Neural crest cell (in vitro differentiated cells): Measurements from ENCODE around the gene RABL2A. TPM values are rescaled to one million over a fixed set of nuclear protein-coding genes. Genes with fewer than 3 reads are reported as not detected.
"Not testable (repeated sequence)": the region's sequence is repeated elsewhere in the genome, so short reads cannot be mapped to it uniquely, and the experiment has no call there.

Source experiments
- DNase-seq: peaks from one replicate; pipeline ENCODE4 v3.0.0; 2021; ENCODE audit warnings: low read depth, mixed read lengths, low spot score
- H3K27ac Mint-ChIP-seq: one replicate; pipeline ENCODE4 v1.8.0; 2021; ENCODE audit warnings: mild to moderate bottlenecking, mixed read lengths; ENCODE audit not compliant: unreplicated experiment
- H3K27me3 Mint-ChIP-seq: 2 replicates; pipeline ENCODE4 v1.8.0; 2021; ENCODE audit warnings: low read depth, mild to moderate bottlenecking, mixed read lengths
- H3K36me3 Mint-ChIP-seq: 2 replicates; pipeline ENCODE4 v1.8.0; 2021; ENCODE audit warnings: low read depth, mild to moderate bottlenecking, mixed read lengths
- H3K4me1 Mint-ChIP-seq: 2 replicates; pipeline ENCODE4 v1.8.0; 2021; ENCODE audit warnings: mixed read lengths
- H3K4me3 Mint-ChIP-seq: one replicate; pipeline ENCODE4 v1.8.0; 2021; ENCODE audit warnings: mild to moderate bottlenecking, mixed read lengths
- H3K9me3 Mint-ChIP-seq: 2 replicates; pipeline ENCODE4 v1.8.0; 2021; ENCODE audit warnings: mixed read lengths
- long read RNA-seq: library from polyadenylated mRNA; unstranded; transcript quantifications from one replicate; pipeline ENCODE4 v2.0.0, GENCODE V29; 2020
- total RNA-seq: library from RNA; stranded (reverse); gene quantifications from 2 replicates; pipeline ENCODE4 v1.2.1, GENCODE V29; 2021
- TF ChIP-seq, protein P1 (sequence below): fragments of 200-600 bp; sonication (generic); conservative IDR thresholded peaks from 2 replicates; pipeline ENCODE4 v1.5.0; 2021; ENCODE audit warnings: antibody characterized with exemption, mild to moderate bottlenecking

The RABL2A gene
- 34.7 and 35.4 TPM in 2 replicates for total RNA-seq
- long read RNA-seq, partial matches to known transcripts = 0 of 3 reads
- long read RNA-seq, other reads (novel, unspliced or antisense) = 3 of 3 reads

DNA sequence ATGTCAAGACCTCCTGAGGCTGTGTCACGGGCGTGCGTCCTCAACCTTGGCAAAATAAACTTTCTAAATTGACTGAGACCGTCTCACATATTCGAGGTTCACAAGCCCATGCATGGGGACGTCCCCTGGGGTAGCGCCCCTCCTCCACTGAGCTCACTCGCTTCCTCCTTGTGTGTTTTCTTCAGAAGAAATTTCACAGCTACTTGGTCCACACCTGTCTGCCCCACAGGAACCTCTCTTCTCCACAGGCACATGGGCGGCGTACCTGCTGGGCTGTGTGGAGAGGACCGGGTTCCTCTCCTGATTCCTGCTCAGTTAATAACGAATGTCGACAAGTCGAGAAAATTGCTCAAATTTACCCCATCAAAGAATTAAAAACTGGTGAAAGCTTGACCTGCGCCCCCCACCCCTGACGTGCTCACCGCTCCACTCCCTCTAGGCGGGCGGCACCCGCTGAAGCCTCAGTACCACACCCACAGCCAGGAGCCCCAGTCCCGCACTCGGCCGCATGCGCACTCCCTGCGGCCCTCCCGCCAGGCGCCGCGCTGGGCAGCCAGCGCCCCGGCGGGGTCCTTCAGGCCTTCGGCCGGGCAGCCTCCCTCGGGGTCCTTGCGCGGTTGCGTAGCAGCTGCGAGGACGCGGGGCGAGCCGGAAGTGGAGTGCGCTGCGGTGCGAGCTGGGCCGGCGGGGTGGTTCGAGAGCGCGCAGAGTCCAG, at the start of gene RABL2A:
Gene RABL2A, plus strand, starts transcription at position 651 of the 715 bp plus-strand sequence. CDS start 1,341 bp downstream, outside the sequence.
- not testable (repeated sequence) for H3K27ac Mint-ChIP-seq, H3K27me3 Mint-ChIP-seq, H3K9me3 Mint-ChIP-seq, H3K36me3 Mint-ChIP-seq, H3K4me1 Mint-ChIP-seq
- peak within 1 kb of the TSS; percentile 90 for H3K4me3 Mint-ChIP-seq
- peak; percentile 78 for DNase-seq

DNA sequence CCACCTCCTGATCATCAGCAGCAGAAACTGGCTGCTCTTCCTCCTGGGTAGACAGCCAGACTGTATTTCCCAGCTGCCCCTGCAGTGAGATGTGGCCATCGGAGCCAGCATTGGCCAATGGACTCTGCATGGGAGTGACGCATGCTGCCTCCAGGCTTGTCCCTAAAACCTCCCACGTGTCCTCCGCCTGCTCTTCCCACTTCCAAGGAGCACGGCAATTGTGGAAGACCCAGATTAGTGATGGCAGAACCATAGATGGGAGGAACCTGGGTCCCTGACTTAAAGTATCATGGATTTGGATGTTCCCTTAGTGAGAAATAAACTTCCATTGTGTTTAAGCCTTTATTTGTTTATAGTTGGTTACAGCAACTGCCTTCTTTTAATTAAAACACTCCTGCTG, 48.6 kb upstream of the RABL2A start:
- H3K27me3 Mint-ChIP-seq = peaks cover 10% of the 10 kb centered on the region
- not testable (repeated sequence) for DNase-seq, H3K36me3 Mint-ChIP-seq, H3K4me3 Mint-ChIP-seq, H3K27ac Mint-ChIP-seq, H3K9me3 Mint-ChIP-seq
- H3K4me1 Mint-ChIP-seq = peaks cover 12% of the 10 kb centered on the region

DNA sequence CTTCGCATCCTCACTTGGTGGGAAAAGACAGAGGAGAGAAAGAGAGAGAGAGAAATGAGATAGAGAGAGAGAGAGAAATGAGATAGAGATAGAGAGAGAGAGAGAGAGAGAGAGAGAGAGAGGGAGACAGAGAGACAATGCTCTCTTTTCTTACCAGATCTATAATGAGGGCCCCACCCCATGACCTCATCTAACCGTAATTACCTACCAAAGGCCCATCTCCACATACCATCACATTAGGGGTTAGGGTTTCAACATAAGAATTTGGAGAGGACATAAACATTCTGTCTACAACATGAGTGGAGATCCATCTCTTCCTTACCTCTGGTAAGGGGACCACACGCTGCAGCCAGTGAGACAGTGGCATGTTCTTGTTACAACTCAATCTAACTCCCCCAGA, 44.6 kb upstream of the RABL2A start:
- H3K36me3 Mint-ChIP-seq, H3K9me3 Mint-ChIP-seq, H3K27me3 Mint-ChIP-seq, H3K27ac Mint-ChIP-seq, DNase-seq: not testable (repeated sequence)
- Mint-ChIP-seq H3K4me3 (peak overlapping the region; percentile 84), H3K4me1 (peaks cover 26% of the 10 kb centered on the region)

DNA sequence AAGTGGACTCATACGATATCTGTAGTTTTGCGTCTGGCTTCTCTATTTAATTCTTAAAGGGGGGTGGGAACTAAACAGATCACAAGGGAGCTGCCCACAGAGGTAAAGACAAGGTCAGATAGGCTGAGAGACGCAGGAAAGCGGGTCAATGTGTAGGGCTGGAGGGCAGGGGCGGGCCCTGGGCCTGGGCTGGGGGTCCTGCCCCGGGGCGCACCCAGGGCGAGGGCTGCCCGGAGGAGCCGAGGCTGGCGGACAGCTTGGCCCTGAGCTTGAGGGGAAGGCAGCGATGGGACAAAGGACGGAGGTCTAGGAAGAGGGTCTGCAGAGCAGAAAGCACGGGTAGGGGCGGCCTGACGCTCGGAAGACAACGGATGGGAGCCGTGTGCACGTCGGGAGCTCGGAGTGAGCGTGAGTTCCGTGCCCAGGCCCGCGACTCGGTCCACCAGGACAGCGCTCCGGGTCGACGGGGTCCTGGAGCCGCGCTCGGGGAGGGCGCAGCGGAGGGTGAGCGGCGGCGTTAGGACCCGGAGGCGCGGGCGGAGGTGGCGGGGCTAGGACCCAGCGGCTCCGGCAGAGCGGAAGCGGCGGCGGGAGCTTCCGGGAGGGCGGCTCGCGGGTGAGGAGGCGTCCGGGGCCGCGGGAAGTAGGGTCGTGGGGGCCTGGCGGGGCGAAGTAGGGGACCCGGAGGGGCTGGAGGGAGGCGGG, 43.4 kb upstream of the RABL2A start:
- not testable (repeated sequence) for H3K9me3 Mint-ChIP-seq, H3K27me3 Mint-ChIP-seq, H3K36me3 Mint-ChIP-seq
- Mint-ChIP-seq H3K27ac (peak overlapping the region; percentile 100), H3K4me3 (peak overlapping the region; percentile 93), H3K4me1 (peaks cover 26% of the 10 kb centered on the region)
- peak; percentile 81 for DNase-seq

DNA sequence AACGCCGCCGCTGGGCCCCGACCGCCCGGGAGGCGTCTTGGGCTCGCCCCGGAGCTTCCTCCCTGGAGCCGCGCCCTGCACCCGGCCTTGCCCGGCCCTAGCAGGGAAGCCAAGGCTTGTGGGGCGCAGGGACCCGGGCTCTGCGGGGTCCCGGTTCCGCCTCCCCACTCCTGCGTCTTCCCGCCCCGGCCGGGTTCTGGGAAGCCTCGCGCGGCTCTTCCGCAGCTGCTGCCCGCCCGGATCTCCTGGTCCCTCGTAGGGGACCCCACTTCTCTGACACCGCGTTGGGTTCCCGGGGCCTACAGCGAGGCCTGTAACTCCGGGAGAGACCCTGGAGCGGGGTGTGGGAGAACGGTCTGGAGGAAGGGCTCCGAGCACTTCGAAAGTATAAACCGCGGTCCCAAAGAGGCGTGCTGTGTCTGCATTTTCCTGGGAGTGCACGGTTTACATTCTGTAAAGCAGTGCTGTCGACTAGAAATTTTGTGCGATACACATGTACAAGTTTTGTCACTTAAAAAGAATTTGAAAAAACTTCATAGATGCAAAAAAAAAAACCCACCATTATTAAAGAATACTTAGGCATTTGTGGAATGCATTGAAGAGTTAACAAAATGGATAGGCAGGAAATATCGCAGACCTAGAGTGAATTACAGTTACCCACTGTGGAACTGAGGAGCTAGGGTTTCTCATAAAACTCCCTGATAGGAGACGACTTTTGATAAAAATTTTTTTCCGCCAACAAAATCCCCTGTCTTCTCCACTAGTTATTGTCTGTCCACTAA, 42.6 kb upstream of the RABL2A start:
- not testable (repeated sequence) for H3K27ac Mint-ChIP-seq, H3K9me3 Mint-ChIP-seq, DNase-seq, H3K27me3 Mint-ChIP-seq, H3K36me3 Mint-ChIP-seq
- Mint-ChIP-seq H3K4me1 (peaks cover 26% of the 10 kb centered on the region), H3K4me3 (peak overlapping the region; percentile 85)

DNA sequence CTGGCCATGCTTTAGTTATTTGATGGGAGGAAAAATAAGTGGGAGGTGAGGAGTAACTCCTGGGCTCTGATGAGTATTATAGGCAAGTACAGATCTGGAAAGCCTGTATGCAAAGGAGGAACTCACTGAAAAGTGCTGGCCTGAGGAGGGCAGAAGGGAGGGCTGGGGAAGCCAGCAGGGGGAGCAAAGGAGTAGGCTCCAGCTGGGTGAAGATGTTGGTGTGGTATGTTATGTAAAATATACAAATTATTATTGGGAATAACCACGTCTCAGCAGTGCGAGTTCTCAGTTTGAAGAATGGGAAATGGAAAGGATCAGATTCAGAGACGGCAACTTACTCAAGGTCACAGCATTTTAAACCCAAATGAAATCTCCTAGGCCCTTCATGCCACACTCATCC, 39.9 kb upstream of the RABL2A start:
- H3K36me3 Mint-ChIP-seq, H3K9me3 Mint-ChIP-seq, H3K27ac Mint-ChIP-seq, H3K27me3 Mint-ChIP-seq: not testable (repeated sequence)
- DNase-seq = peak; percentile 64
- Mint-ChIP-seq H3K4me1 (peaks cover 25% of the 10 kb centered on the region), H3K4me3 (peak overlapping the region; percentile 74)
- TF ChIP-seq, protein P1, sequence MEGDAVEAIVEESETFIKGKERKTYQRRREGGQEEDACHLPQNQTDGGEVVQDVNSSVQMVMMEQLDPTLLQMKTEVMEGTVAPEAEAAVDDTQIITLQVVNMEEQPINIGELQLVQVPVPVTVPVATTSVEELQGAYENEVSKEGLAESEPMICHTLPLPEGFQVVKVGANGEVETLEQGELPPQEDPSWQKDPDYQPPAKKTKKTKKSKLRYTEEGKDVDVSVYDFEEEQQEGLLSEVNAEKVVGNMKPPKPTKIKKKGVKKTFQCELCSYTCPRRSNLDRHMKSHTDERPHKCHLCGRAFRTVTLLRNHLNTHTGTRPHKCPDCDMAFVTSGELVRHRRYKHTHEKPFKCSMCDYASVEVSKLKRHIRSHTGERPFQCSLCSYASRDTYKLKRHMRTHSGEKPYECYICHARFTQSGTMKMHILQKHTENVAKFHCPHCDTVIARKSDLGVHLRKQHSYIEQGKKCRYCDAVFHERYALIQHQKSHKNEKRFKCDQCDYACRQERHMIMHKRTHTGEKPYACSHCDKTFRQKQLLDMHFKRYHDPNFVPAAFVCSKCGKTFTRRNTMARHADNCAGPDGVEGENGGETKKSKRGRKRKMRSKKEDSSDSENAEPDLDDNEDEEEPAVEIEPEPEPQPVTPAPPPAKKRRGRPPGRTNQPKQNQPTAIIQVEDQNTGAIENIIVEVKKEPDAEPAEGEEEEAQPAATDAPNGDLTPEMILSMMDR = peak; percentile 54

DNA sequence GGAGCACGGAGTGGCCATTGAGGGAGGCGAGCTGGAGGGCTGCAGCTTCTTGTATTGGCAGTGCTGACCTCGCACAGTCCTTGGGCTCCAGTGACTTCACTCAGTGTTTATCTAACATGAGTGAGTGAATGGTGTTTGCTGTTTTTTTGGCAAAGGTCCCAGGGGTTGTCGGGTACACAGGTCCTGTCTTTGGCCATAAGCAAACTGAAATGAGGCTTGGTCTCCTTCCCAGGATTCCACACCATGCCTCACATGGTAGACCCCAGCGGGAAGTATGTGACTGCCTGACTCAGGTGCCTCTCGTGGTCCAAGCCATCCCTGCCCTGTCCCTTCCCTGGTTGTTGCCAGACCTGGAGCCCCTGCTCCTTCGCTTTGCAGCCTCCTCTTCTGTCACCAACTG, 37.5 kb upstream of the RABL2A start:
- H3K4me1 Mint-ChIP-seq = peaks cover 22% of the 10 kb centered on the region
- not testable (repeated sequence) for DNase-seq, H3K4me3 Mint-ChIP-seq, H3K36me3 Mint-ChIP-seq, H3K27ac Mint-ChIP-seq, H3K9me3 Mint-ChIP-seq, H3K27me3 Mint-ChIP-seq

DNA sequence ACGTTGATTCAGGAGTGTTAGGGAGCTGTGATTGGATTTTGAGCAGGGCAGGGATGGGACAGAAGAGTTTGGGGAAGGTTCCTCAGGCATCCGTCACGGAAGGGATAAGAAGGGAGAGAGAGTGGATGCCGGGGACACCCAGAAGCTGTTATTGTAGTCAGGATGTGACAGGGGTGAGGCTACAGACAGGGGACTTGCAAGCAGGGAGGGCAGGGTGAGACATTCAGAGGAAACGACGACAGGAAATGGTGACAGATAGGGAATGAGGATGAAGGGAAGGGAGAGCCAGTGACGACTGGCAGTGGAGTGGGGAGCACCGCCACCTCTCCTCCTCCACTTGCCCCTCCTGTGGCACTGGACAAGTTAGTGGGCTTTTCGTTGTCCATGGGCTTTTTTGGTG, 35.1 kb upstream of the RABL2A start:
- not testable (repeated sequence) for H3K4me3 Mint-ChIP-seq, H3K27me3 Mint-ChIP-seq, H3K9me3 Mint-ChIP-seq, H3K36me3 Mint-ChIP-seq, DNase-seq, H3K27ac Mint-ChIP-seq
- peaks cover 12% of the 10 kb centered on the region for H3K4me1 Mint-ChIP-seq

DNA sequence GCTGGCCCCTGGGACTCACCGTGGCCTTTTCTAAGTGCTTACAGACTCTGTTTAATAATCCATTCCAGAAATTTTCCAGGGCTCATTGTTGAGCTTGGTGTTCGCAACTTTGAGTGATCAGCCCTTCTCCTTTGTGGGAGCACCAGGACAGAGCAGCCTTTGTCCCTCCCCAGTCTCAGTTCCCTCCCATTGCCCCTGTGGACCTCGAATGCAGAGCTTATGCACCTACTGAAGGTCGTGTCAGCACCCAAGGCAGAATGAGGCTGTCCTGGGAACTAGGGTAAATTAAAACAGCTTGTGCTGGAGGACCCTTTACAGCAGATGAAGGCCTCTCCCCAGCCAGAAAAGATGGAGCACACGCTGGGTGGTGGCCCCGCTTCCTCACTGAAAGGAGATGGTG, 33.8 kb upstream of the RABL2A start:
- H3K36me3 Mint-ChIP-seq, H3K9me3 Mint-ChIP-seq, H3K27me3 Mint-ChIP-seq, DNase-seq, H3K4me3 Mint-ChIP-seq, H3K4me1 Mint-ChIP-seq, H3K27ac Mint-ChIP-seq: not testable (repeated sequence)

DNA sequence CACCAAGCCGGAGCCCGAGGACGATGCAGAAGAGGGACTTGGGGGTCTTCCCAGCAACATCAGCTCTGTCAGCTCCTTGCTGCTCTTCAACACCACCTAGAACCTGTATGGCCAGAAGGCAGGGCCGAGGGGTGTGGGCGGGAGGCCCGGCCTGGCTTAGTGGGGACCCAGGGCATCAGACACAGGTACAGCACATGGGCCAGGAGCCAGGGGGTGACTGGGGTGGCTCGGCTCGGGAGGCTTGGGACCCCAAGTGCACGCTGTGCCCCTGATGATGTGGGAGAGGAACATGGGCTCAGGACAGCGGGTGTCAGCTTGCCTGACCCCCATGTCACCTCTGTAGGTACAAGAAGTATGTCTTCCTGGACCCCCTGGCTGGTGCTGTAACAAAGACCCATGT, 31.3 kb upstream of the RABL2A start:
- H3K27ac Mint-ChIP-seq, H3K4me1 Mint-ChIP-seq, H3K36me3 Mint-ChIP-seq: not testable (repeated sequence)

DNA sequence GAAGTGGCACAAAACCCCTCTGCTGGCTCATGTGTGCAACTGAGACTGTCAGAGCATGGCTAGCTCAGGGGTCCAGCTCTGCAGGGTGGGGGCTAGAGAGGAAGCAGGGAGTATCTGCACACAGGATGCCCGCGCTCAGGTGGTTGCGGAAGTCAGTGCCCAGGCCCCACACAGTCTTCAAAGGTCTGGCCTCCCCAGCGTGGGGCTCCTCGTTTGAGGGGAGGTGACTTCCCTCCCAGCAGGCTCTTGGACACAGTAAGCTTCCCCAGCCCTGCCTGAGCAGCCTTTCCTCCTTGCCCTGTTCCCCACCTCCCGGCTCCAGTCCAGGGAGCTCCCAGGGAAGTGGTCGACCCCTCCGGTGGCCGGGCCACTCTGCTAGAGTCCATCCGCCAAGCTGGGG, 29.9 kb upstream of the RABL2A start:
- not testable (repeated sequence) for H3K36me3 Mint-ChIP-seq, H3K4me1 Mint-ChIP-seq, DNase-seq, H3K27me3 Mint-ChIP-seq, H3K27ac Mint-ChIP-seq, H3K4me3 Mint-ChIP-seq, H3K9me3 Mint-ChIP-seq

More for the DNA sequence above, 31.3 kb upstream of the RABL2A start:
- not testable (repeated sequence) for H3K4me3 Mint-ChIP-seq, H3K27me3 Mint-ChIP-seq, H3K9me3 Mint-ChIP-seq, DNase-seq

DNA sequence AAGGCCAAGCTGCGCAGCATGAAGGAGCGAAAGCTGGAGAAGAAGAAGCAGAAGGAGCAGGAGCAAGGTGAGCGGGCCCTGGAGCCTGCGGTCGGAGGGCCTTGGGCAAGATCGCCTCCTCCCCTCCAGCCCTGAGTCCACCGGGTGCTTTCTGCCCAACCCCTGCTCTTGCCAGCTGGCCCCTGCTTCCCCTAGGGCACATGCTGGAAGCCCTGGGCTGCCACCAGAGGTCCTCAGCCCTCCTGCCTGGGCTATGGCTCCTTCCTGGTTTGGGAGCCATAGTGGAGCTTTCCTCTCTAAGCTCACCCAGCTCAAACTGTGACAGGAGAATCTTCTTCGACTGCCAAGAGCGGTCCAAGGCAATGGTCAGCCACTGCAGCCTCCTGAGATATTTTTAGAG, 29.5 kb upstream of the RABL2A start:
- DNase-seq, H3K27ac Mint-ChIP-seq, H3K4me3 Mint-ChIP-seq, H3K27me3 Mint-ChIP-seq, H3K36me3 Mint-ChIP-seq, H3K4me1 Mint-ChIP-seq, H3K9me3 Mint-ChIP-seq: not testable (repeated sequence)
